ENCODE data around the gene TMEM252.

TMEM252 gene

DNA sequence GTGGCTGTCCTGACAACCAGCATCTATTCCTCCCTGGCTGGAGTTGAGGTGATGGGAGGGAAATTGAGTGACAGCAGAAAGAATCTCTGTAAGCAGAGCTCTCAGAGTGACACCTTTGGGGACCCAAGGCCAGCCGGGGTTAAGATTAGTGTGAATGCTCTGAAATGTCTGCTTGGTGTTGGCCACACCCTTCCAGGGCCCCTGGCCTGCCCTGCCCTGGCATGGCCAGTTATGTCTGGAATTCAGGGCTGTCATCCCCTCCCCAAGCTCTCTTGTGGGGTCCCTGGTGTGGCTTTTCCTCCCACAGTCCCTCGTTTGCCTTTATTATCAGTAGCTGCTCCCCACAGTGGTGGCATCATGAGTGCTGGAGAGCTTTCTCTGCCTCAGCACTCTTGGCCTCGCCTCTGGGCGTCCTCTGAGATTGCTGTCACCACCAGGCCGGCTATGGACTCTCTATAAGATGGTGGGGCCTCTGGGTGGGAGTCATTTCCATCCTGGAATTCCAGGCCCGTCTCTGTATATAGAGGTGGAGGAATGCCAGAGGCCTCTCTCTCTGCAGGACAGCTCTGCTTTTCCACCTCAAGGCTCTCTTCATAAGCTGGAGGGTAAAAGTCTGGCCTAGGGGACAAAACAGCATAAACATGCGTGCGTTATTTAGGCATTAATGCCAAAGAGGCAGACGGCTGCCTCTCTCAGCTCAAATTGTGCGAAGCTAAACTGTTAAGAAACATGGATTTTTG, 3.6 kb downstream of the TMEM252 start:
- no peak overlapping the region for H3K4me3 ChIP-seq (ENCODE audit: low read length)
- H3K9me3 ChIP-seq (ENCODE audit: insufficient read depth, low read depth, low read length) = no peaks in the 10 kb centered on the region
- H3K27ac ChIP-seq (ENCODE audit: low read length) = no peak overlapping the region
- peaks cover 45% of the 10 kb centered on the region; the same call in 1 of the 2 replicates for H3K27me3 ChIP-seq (ENCODE audit: insufficient read depth, low read length)
- no peaks in the 10 kb centered on the region for H3K4me1 ChIP-seq (ENCODE audit: insufficient read depth, low read length)
- no peaks in the 10 kb centered on the region for H3K36me3 ChIP-seq (ENCODE audit: insufficient read depth, low read depth, low read length)
- H3K9ac ChIP-seq (ENCODE audit: low read depth, low read length) = no peak overlapping the region

DNA sequence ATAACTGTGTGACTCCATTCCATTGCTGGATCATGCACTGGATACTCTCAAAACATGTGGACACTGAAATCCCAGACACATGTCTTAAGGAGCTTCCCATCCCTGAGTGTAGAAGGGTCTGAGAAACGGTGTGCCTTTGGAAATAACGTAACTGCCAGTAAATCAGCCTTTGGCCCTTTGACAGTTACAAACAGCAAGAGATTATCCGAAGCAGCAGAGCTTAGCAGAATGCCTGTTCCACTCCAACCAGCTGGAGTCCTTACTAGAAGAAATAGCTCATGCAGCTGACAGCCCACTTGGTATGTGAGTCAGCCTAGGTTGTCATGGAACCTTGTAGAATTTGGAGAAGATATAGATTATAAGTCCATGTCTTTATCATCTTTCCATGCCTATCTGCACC, 7.0 kb downstream of the TMEM252 start:
- Histone ChIP-seq H3K36me3 (ENCODE audit: insufficient read depth, low read depth, low read length) (no peaks in the 10 kb centered on the region), H3K9me3 (ENCODE audit: insufficient read depth, low read depth, low read length) (no peaks in the 10 kb centered on the region), H3K9ac (ENCODE audit: low read depth, low read length) (no peak overlapping the region), H3K4me1 (ENCODE audit: insufficient read depth, low read length) (no peaks in the 10 kb centered on the region), H3K4me3 (ENCODE audit: low read length) (no peak overlapping the region), H3K27ac (ENCODE audit: low read length) (no peak overlapping the region), H3K27me3 (ENCODE audit: insufficient read depth, low read length) (peaks cover 67% of the 10 kb centered on the region)

GRCh38 chr9:68532131-68532530, 8.6 kb downstream of the TMEM252 start:
- H3K9ac ChIP-seq (ENCODE audit: low read depth, low read length) = no peak overlapping the region

DNA sequence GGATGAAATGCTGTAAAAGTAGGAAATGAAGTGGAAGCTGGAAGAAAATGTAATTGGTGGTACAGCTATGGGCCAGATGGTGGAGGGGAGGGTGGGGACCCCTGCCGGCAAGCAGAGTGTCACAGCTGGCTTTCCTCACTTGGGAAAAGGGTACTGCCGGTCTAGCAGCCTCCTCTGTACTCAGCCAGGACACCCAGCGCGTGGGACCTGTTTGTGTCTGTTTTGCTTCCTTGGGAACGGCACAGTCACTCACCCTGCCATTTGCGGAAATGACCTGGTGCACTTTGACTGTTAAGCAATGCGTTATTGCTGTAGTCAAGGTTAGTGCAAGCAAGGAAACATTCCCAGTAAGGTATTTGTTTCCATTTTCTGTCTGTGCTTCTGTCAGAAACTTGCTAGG, 10.1 kb downstream of the TMEM252 start:
- no peaks in the 10 kb centered on the region for H3K36me3 ChIP-seq (ENCODE audit: insufficient read depth, low read depth, low read length)
- no peak overlapping the region for H3K27ac ChIP-seq (ENCODE audit: low read length)
- H3K9ac ChIP-seq (ENCODE audit: low read depth, low read length) = no peak overlapping the region
- H3K9me3 ChIP-seq (ENCODE audit: insufficient read depth, low read depth, low read length) = no peaks in the 10 kb centered on the region
- no peaks in the 10 kb centered on the region for H3K4me1 ChIP-seq (ENCODE audit: insufficient read depth, low read length)
- H3K4me3 ChIP-seq (ENCODE audit: low read length) = no peak overlapping the region
- H3K27me3 ChIP-seq (ENCODE audit: insufficient read depth, low read length) = peaks cover 76% of the 10 kb centered on the region

More at GRCh38 chr9:68532131-68532530, 8.6 kb downstream of the TMEM252 start:
- no peaks in the 10 kb centered on the region for H3K4me1 ChIP-seq (ENCODE audit: insufficient read depth, low read length)
- H3K27me3 ChIP-seq (ENCODE audit: insufficient read depth, low read length) = peaks cover 72% of the 10 kb centered on the region
- no peak overlapping the region for H3K27ac ChIP-seq (ENCODE audit: low read length)
- no peaks in the 10 kb centered on the region for H3K36me3 ChIP-seq (ENCODE audit: insufficient read depth, low read depth, low read length)
- H3K4me3 ChIP-seq (ENCODE audit: low read length) = no peak overlapping the region
- H3K9me3 ChIP-seq (ENCODE audit: insufficient read depth, low read depth, low read length) = no peaks in the 10 kb centered on the region

GRCh38 chr9:68523367-68523936, 17.2 kb downstream of the TMEM252 start:
- Histone ChIP-seq H3K4me1 (ENCODE audit: insufficient read depth, low read length) (no peaks in the 10 kb centered on the region), H3K36me3 (ENCODE audit: insufficient read depth, low read depth, low read length) (no peaks in the 10 kb centered on the region), H3K27ac (ENCODE audit: low read length) (no peak overlapping the region), H3K27me3 (ENCODE audit: insufficient read depth, low read length) (peaks cover 63% of the 10 kb centered on the region), H3K4me3 (ENCODE audit: low read length) (no peak overlapping the region), H3K9me3 (ENCODE audit: insufficient read depth, low read depth, low read length) (no peaks in the 10 kb centered on the region), H3K9ac (ENCODE audit: low read depth, low read length) (no peak overlapping the region)

- Histone ChIP-seq H3K4me3 (ENCODE audit: low read length) (no peak overlapping the region), H3K36me3 (ENCODE audit: insufficient read depth, low read depth, low read length) (no peaks in the 10 kb centered on the region), H3K27me3 (ENCODE audit: insufficient read depth, low read length) (peaks cover 63% of the 10 kb centered on the region), H3K4me1 (ENCODE audit: insufficient read depth, low read length) (no peaks in the 10 kb centered on the region), H3K9me3 (ENCODE audit: insufficient read depth, low read depth, low read length) (peaks cover under 1% of the 10 kb centered on the region; the same call in 1 of the 2 replicates), H3K27ac (ENCODE audit: low read length) (no peak overlapping the region), H3K9ac (ENCODE audit: low read depth, low read length) (no peak overlapping the region)
Observed at GRCh38 chr9:68522954-68523353, 17.7 kb downstream of the TMEM252 start.

DNA sequence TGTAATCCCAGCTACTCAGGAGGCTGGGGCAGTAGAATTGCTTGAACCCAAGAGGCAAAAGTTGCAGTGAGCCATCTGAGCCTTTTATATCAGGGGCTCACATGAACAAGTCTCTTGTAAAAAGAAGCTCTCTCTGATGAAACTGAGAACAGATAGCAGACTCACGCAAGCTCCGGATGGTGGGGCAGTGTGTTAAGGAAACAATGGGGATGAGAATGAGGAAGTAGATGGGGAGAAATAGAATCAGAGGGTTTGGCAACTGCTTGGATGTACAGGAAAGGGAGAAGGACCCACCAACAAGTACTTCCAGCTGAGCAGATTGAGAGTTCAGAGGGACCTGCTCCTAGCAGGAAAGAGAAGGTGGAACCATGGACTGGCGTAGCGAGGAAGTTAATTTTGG, 18.6 kb downstream of the TMEM252 start:
- H3K4me3 ChIP-seq (ENCODE audit: low read length) = no peak overlapping the region
- peaks cover 4% of the 10 kb centered on the region; the same call in 1 of the 2 replicates for H3K9me3 ChIP-seq (ENCODE audit: insufficient read depth, low read depth, low read length)

GRCh38 chr9:68515326-68516017, 25.2 kb downstream of the TMEM252 start:
- no peaks in the 10 kb centered on the region for H3K36me3 ChIP-seq (ENCODE audit: insufficient read depth, low read depth, low read length)
- peaks cover 84% of the 10 kb centered on the region for H3K27me3 ChIP-seq (ENCODE audit: insufficient read depth, low read length)
- H3K27ac ChIP-seq (ENCODE audit: low read length) = no peak overlapping the region
- peaks cover 4% of the 10 kb centered on the region; the same call in 1 of the 2 replicates for H3K9me3 ChIP-seq (ENCODE audit: insufficient read depth, low read depth, low read length)
- H3K9ac ChIP-seq (ENCODE audit: low read depth, low read length) = no peak overlapping the region
- peaks cover 4% of the 10 kb centered on the region; the same call in 1 of the 2 replicates for H3K4me1 ChIP-seq (ENCODE audit: insufficient read depth, low read length)
- no peak overlapping the region for H3K4me3 ChIP-seq (ENCODE audit: low read length)

More for the DNA sequence above, 18.6 kb downstream of the TMEM252 start:
- Histone ChIP-seq H3K9ac (ENCODE audit: low read depth, low read length) (no peak overlapping the region), H3K27ac (ENCODE audit: low read length) (no peak overlapping the region), H3K27me3 (ENCODE audit: insufficient read depth, low read length) (peaks cover 62% of the 10 kb centered on the region), H3K36me3 (ENCODE audit: insufficient read depth, low read depth, low read length) (no peaks in the 10 kb centered on the region), H3K4me1 (ENCODE audit: insufficient read depth, low read length) (no peaks in the 10 kb centered on the region)

GRCh38 chr9:68513981-68514380, 26.7 kb downstream of the TMEM252 start:
- Histone ChIP-seq H3K27ac (ENCODE audit: low read length) (no peak overlapping the region), H3K9ac (ENCODE audit: low read depth, low read length) (no peak overlapping the region), H3K27me3 (ENCODE audit: insufficient read depth, low read length) (peaks cover 96% of the 10 kb centered on the region), H3K4me1 (ENCODE audit: insufficient read depth, low read length) (peaks cover 4% of the 10 kb centered on the region; the same call in 1 of the 2 replicates), H3K9me3 (ENCODE audit: insufficient read depth, low read depth, low read length) (peaks cover 4% of the 10 kb centered on the region; the same call in 1 of the 2 replicates), H3K36me3 (ENCODE audit: insufficient read depth, low read depth, low read length) (no peaks in the 10 kb centered on the region), H3K4me3 (ENCODE audit: low read length) (no peak overlapping the region)

GRCh38 chr9:68513385-68513784, 27.3 kb downstream of the TMEM252 start:
- Histone ChIP-seq H3K27me3 (ENCODE audit: insufficient read depth, low read length) (peaks cover 97% of the 10 kb centered on the region), H3K36me3 (ENCODE audit: insufficient read depth, low read depth, low read length) (no peaks in the 10 kb centered on the region), H3K27ac (ENCODE audit: low read length) (no peak overlapping the region)

DNA sequence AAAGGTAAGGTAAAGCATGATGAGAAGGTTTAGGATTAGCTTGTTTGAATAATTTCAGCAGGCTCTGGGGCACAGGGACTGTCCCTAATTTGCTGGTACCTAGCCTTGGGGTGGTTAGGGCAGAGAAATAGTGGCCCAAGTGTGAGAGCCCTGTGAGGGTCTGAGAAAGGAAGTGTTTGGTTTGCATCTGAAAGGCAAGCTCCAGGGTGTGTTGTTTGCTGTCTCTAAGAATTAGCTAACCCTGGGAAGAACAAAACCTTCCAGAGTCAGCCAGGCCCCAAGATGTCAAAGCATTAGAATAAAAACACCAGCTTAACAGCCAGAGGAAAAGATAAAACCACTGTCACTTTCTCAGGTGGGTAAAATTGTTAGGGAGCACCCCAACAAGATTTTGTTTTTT, 31.0 kb downstream of the TMEM252 start:
- Histone ChIP-seq H3K27me3 (ENCODE audit: insufficient read depth, low read length) (peaks cover 100% of the 10 kb centered on the region), H3K4me1 (ENCODE audit: insufficient read depth, low read length) (no peaks in the 10 kb centered on the region), H3K9me3 (ENCODE audit: insufficient read depth, low read depth, low read length) (no peaks in the 10 kb centered on the region), H3K4me3 (ENCODE audit: low read length) (no peak overlapping the region), H3K36me3 (ENCODE audit: insufficient read depth, low read depth, low read length) (no peaks in the 10 kb centered on the region), H3K27ac (ENCODE audit: low read length) (no peak overlapping the region), H3K9ac (ENCODE audit: low read depth, low read length) (no peak overlapping the region)

More at GRCh38 chr9:68513385-68513784, 27.3 kb downstream of the TMEM252 start:
- Histone ChIP-seq H3K9me3 (ENCODE audit: insufficient read depth, low read depth, low read length) (peaks cover 4% of the 10 kb centered on the region; the same call in 1 of the 2 replicates), H3K4me1 (ENCODE audit: insufficient read depth, low read length) (peaks cover 4% of the 10 kb centered on the region; the same call in 1 of the 2 replicates), H3K9ac (ENCODE audit: low read depth, low read length) (no peak overlapping the region), H3K4me3 (ENCODE audit: low read length) (no peak overlapping the region)
